ENCODE data around the gene TPCN2.

TPCN2 gene

GRCh38 chr11:69040051-69040450, 8.7 kb upstream of the TPCN2 start:
- DNase-seq, result no peak

- no peak for DNase-seq
Measured at GRCh38 chr11:69040581-69041260, 8.0 kb upstream of the TPCN2 start.

- DNase-seq, result no peak
Measured at GRCh38 chr11:69041516-69041915, 7.2 kb upstream of the TPCN2 start.

GRCh38 chr11:69044111-69045013, 4.4 kb upstream of the TPCN2 start:
- peak; percentile 53 for DNase-seq

GRCh38 chr11:69048031-69048693, 570 bp upstream of the TPCN2 start:
- no peak for DNase-seq

GRCh38 chr11:69049490-69049867, 747 bp downstream of the TPCN2 start:
- no peak for DNase-seq

GRCh38 chr11:69050592-69051380, 2.1 kb downstream of the TPCN2 start:
- DNase-seq, result no peak

- no peak for DNase-seq
Measured at GRCh38 chr11:69051381-69052342, 2.9 kb downstream of the TPCN2 start.

- DNase-seq, result no peak
Measured at GRCh38 chr11:69052343-69053168, 3.8 kb downstream of the TPCN2 start.

- no peak for DNase-seq
Measured at GRCh38 chr11:69053169-69053477, 4.4 kb downstream of the TPCN2 start.

- no peak for DNase-seq
Measured at GRCh38 chr11:69053546-69054396, 5.0 kb downstream of the TPCN2 start.

- DNase-seq, result no peak
Measured at GRCh38 chr11:69054397-69055211, 5.9 kb downstream of the TPCN2 start.

- DNase-seq, result no peak
Measured at GRCh38 chr11:69055212-69055586, 6.5 kb downstream of the TPCN2 start.

GRCh38 chr11:69055598-69056516, 7.1 kb downstream of the TPCN2 start:
- no peak for DNase-seq

- DNase-seq, result no peak
Measured at GRCh38 chr11:69057236-69057635, 8.5 kb downstream of the TPCN2 start.

- DNase-seq, result no peak
Measured at GRCh38 chr11:69057801-69058200, 9.1 kb downstream of the TPCN2 start.

GRCh38 chr11:69058511-69059270, 10.0 kb downstream of the TPCN2 start:
- DNase-seq, result no peak
